Measurements from ENCODE around the gene AVEN. TPM values are rescaled to one million over a fixed set of nuclear protein-coding genes. Genes with fewer than 3 reads are reported as not detected.
A peak's percentile ranks its signal among the peaks of the same experiment; 100 is the strongest.

The AVEN gene
- total and polyA plus RNA-seq, 9 of the 15 experiments (the other 6 are each of a cell fraction or from before 2014, with no cell fraction given), result 1.5 to 6.4 (median 4.7) TPM

GRCh38 chr15:33923446-33923845, 115.6 kb downstream of the AVEN start:
- POLR2A ChIA-PET, result interaction anchor here (0.7 to 1.3 kb wide), 2 partner anchors 11 to 56 kb away, joined by 3 to 4 read pairs; no protein-coding TSS in a partner anchor
- WGBS (ENCODE audit: insufficient coverage, low coverage, missing lambda C conversion rate), result 0% methylated on average over 1 of the region's 1 CpG
- TF ChIP-seq ZBTB40 (IDR thresholded peaks at IDR 0.05) (peak; percentile 92), ZBTB40 (CRISPR knock-in tag; IDR thresholded peaks at IDR 0.05) (peak; percentile 80), ERF (CRISPR knock-in tag; IDR thresholded peaks at IDR 0.05) (no peak), NFIC (IDR thresholded peaks at IDR 0.05) (peak; percentile 94), ZEB2 (IDR thresholded peaks at IDR 0.05) (no peak), ZKSCAN1 (IDR thresholded peaks at IDR 0.05; ENCODE audit: low read depth, low read length) (no peak), ZBTB9 (CRISPR knock-in tag; IDR thresholded peaks at IDR 0.05) (no peak), CREB5 (CRISPR knock-in tag; IDR thresholded peaks at IDR 0.05) (no peak)

More at GRCh38 chr15:33923446-33923845, 115.6 kb downstream of the AVEN start:
- DNase-seq (ENCODE audit: extremely low read depth in 1 of 4, low spot score in 3 of 4) (no peak), FAIRE-seq (no peak), ATAC-seq (no peak)
- H3K9me1 ChIP-seq (ENCODE audit: control insufficient read depth, insufficient read depth, low read length), result no peaks in the 10 kb centered on the region
- H3K27ac ChIP-seq (ENCODE audit: extremely low read depth, low read depth, low read length), result no peak overlapping the region
- no TSS peak for BruUV-seq (replicated peaks)
- CTCF ChIA-PET (ENCODE audit: low intra/inter-chr PET ratio), result no interaction called here
- no peak overlapping the region for H2AFZ ChIP-seq (ENCODE audit: low read depth, low read length)
- in situ Hi-C loops (cut with MboI) (no loop called here), intact Hi-C loops (cut with micrococcal nuclease) (no loop called here)
- H3K9me3 ChIP-seq (replicated peaks; ENCODE audit: control insufficient read depth, insufficient read depth, low read depth, low read length), result no peaks in the 10 kb centered on the region
- no peaks in the 10 kb centered on the region for H3K79me2 ChIP-seq (ENCODE audit: control insufficient read depth, insufficient read depth, low read length)
- no peak overlapping the region for H3K4me2 ChIP-seq (ENCODE audit: insufficient read depth, low read length)
- H3K27me3 ChIP-seq (ENCODE audit: control insufficient read depth in 2 of 2, insufficient read depth in 2 of 2, low read length in 2 of 2), result no peaks in the 10 kb centered on the region; a peak in 2 of 5 replicates
- no peak overlapping the region for H3K9ac ChIP-seq (ENCODE audit: insufficient read depth in 1 of 2, low read depth in 2 of 2, low read length in 2 of 2)
- no peak overlapping the region for H3K4me3 ChIP-seq
- no peaks in the 10 kb centered on the region for H4K20me1 ChIP-seq (replicated peaks; ENCODE audit: control insufficient read depth, insufficient read depth, low read length)
- H3K36me3 ChIP-seq (ENCODE audit: control insufficient read depth, insufficient read depth, low read length), result no peaks in the 10 kb centered on the region
- no peaks in the 10 kb centered on the region for H3K4me1 ChIP-seq (replicated peaks in 1 of 2; ENCODE audit: control insufficient read depth in 2 of 2, insufficient read depth in 2 of 2, low read length in 2 of 2)
